B cell (primary cell): ENCODE results near the gene PLCL1.

Experiments
- EZH2 ChIP-seq: IDR thresholded peaks from 2 replicates; pipeline ENCODE4 v1.6.1; 2012; ENCODE audit warnings: borderline replicate concordance, low read depth, mild to moderate bottlenecking, moderate library complexity, low read length; ENCODE audit not compliant: insufficient read depth, poor library complexity, severe bottlenecking
- TF ChIP-seq, protein P1 (sequence below): fragments of 200-600 bp; IDR thresholded peaks from one replicate; pipeline ENCODE4 v1.8.0; 2022; ENCODE audit warnings: antibody characterized with exemption, mild to moderate bottlenecking

DNA sequence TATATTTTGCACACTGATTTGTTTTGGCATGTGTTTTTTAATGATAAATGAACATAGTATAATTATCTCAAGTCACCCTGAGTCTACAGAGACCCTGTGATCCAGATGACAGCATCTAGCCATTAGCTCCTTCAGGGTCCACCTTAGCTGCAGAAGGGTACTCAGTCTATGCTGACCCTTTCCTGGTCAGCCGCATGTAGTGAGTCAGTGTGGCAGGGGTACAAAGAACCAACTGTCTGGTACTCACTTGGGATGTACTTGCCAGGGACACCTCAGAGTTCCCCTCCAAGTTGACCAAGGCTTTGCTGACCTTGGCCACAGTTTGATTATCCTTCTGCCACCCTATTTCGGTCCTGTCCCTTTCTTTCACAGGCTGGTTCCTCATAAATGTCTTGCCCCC, 369.5 kb downstream of the PLCL1 start:
- TF ChIP-seq, protein P1, sequence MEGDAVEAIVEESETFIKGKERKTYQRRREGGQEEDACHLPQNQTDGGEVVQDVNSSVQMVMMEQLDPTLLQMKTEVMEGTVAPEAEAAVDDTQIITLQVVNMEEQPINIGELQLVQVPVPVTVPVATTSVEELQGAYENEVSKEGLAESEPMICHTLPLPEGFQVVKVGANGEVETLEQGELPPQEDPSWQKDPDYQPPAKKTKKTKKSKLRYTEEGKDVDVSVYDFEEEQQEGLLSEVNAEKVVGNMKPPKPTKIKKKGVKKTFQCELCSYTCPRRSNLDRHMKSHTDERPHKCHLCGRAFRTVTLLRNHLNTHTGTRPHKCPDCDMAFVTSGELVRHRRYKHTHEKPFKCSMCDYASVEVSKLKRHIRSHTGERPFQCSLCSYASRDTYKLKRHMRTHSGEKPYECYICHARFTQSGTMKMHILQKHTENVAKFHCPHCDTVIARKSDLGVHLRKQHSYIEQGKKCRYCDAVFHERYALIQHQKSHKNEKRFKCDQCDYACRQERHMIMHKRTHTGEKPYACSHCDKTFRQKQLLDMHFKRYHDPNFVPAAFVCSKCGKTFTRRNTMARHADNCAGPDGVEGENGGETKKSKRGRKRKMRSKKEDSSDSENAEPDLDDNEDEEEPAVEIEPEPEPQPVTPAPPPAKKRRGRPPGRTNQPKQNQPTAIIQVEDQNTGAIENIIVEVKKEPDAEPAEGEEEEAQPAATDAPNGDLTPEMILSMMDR = no peak
- TF ChIP-seq EZH2 = no peak
